HG03025 (cell line): ENCODE results near the gene TNS3.

Experiments used
- ATAC-seq: cut with Tn5 transposase; IDR thresholded peaks from one replicate; pipeline ENCODE4 v1.9.1; 2021; ENCODE audit warnings: mild to moderate bottlenecking, moderate library complexity; ENCODE audit not compliant: unreplicated experiment, low FRiP score

Gene TNS3

DNA sequence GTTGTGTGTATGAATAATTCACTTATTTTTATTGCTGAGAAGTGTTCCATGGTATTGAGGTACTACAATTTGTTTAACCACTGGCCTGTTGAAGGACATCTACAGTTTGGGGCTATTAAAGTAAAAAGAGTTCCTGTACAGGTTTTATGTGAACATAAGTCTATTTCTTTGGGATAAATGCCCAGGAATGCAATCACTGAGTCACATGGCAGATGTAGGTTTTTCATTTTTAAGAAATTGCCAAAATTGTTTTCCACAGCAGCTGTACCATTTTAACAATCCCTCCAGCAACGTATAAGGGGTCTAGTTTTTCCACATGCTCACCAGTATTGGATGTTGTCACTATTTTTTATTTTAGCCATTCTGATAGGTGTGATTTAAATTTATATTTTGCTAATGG is 243.9 kb downstream of the TNS3 start:
- ATAC-seq = no peak

DNA sequence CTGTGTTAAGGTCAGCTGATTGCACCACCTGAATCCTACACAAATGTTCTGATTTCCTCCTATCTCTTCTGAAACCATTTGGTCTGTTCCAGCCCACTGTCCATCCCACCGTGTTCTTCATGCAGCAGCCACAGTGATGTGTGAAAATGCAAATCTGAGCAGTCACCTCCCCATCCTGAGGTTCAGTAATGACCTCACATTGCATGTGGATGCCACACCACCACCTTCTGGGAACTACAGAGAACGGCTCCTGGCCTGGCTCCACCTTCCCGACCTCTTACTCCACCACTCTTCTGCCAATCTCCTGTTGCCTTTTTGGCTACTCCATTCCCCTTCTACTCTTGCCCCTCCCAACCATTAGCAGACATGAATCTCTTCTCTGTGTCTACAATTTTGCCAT is 244.4 kb downstream of the TNS3 start:
- ATAC-seq = no peak

DNA sequence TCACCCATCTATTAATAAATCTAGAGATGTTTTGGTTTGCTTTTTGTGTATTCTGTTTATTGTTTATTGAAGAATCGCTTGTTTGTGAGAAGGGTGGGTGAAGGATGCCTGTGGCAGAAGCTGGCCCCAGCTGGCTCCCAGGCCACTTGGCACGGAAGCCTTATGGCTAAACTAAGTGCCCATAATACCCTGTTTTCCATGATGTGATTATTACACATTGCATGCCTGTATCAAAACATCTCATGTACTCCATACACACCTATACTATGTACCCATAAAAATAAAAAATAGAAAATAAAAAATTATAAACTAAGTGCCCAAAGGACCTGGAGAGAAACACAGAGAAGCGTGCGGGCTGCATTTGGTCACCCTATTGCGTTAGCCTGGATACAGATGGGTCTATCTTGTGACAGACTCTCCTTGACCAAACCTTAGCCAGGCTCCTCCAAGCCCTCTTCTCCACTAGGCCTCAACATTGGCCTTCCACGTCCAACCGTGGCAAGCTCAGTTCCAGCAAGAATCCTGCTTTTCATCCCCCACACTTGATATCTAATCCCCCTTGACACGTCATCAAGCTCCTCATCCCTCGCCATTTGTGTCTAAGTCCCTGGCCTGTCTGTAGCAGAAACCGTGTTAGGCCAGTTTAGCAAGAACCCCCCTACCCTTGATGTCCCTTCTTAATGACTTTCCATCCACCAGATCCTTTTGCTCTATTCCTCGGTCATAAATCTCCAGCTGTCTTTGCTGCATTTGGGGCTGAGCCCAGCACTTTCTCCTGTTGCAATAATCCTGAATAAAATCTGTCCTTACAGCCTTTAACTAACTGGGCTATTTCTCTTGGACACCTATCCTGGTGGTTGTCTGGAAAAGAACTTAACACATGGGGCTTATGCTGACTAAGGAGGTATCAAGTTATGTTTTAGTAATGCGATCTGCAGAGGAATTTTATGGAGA is 245.2 kb downstream of the TNS3 start:
- ATAC-seq = no peak

DNA sequence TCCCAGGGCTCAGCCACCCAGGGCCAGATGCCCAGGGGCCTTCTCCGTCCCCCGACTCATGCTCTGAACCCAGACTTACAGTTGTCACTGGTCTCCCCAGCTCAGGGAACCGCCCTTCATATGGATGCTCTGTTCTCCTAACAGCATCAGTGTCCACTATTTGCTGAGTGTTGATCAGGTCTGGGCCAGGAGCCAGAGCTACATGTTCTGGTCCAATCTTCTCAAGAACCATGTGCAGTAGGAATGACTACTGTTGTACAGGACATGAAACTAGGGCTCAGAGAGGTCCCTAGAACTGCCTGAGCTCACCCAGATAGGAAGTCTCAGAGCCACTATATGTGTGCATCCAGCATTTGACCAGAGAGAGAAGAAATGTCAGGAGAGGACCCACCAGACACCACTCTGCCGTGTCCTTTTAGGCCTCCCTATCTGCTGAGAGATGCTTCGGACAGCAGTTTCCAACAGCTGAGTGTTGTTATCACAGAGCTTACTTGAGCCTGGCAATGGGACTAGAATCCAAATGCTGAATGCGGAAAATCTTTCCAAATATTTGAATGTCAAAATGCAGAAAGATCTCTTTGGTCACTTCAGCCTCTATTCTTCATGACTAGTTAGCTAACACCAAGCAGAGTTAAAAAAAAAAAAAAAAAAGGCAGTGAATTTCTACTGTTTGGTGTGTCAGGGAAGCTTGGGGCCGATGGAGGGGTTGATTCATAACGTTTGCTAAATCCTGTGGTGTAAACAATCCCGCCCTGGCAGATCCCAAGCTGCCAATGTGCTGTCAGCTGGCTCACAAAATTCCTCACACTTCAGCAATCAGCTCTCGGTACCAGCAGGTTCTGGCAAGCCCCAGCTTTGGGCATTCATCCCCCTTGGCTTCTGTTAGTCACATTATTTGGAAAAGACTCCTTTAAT is 246.1 kb downstream of the TNS3 start:
- ATAC-seq = no peak

DNA sequence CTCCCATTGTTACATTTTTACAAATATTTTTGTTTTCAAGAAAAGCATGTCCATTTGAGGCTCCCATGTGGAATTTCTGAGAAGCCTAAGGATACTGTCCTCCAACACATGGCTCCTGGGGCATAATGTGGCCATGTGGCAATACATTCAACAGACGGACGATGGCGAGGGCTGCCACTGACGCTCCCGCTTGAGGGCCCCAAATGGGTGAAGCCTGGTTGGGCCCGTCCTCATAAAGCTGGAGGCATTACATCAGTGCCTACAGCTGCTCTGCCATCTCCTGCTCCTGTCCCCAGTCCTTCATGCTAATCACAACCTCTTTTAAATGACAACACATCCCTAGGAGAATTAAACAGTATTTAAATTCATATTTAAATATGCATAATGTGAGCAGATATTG is 246.8 kb downstream of the TNS3 start:
- no peak for ATAC-seq

DNA sequence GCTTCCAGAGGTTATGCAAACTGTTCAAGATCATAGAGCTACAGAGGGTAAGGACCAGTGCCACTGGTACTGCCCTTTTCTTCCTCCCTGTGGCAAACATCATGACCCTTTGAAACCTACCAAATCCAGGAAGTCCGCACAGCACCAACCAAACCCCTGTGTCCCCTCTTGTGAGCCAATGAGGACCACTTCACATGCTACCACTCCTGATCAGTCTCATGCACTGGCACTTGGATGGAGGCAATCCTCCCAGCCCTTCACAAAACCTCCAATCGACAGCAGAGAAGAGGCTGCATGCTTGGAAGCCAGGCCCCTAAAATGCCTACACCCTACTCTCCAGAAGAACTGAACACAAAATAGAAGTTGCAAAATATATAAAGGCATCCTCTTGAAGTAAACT is 248.0 kb downstream of the TNS3 start:
- no peak for ATAC-seq

DNA sequence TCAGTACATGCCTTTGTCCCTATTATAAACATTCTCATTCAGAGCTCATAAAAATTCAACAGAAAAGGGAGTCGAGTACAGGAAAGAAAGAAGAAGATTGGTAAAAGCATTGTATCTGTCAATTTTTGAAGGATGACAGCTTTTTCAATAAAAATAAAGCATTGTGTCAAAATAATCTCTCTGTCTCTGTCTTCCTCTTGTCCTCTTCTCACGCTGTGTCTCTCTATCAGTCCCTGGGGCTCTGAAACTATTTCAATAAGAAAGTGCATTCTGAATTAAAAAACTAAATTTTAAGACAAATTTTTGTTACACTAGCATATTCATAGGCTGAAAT is 248.4 kb downstream of the TNS3 start:
- no peak for ATAC-seq

DNA sequence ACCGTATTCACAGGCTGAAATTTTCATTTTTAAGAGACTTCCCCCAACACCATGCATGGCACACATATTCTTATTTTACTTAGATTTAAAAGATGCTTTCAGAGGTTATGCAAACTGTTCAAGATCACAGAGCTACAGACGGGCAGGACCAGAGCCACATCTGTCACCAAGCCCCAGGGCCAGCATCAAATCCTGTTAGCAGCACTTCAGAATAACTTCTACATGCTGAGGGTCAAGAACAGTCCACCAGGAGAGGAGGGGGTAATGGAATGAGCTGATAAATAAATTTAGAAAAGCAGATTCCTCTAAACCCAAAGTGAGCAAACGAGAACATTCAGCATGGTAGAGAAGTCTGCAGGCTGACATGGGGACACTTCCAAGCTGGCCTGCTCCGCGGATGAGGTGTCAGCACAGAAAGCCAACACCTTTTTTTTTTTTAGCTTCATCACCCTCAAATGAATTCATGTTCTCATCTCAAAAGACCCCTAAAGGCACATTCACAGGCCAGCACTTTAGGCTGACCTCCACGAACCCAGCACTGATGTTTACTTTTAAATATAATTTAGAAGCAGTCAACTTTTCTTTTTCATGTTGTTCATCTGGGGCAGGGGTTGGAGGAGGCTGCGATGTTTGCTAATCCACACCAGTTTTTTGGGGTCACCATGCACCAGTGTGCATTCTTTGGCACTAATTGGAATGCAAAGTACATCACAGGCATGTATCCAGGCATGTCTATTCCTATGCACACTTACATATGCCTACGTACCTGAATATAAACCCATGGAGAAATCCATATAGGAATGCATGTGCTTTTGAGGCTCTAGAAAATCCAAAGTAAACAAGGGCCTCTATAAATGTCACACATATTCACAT is 249.0 kb downstream of the TNS3 start:
- ATAC-seq = no peak

DNA sequence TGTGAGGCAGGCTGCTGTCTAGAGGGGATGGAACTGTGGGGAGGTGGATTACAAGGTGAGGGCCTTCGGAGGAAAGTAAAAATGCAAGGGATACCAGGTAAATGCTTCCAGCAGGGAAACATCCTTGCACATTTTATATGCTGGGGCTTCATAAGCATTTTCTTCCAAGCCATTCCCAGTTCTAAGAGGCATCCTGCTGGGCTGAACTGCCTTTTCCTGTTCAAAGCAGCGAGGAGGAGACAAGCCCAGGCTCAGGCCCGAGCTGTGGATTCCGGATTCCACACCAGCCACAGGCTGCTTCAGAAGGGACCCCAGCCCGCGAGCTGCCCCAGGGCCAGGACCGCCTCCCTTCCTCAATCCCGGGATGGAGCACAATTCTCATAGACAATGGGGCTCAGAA is 249.7 kb downstream of the TNS3 start:
- no peak for ATAC-seq

DNA sequence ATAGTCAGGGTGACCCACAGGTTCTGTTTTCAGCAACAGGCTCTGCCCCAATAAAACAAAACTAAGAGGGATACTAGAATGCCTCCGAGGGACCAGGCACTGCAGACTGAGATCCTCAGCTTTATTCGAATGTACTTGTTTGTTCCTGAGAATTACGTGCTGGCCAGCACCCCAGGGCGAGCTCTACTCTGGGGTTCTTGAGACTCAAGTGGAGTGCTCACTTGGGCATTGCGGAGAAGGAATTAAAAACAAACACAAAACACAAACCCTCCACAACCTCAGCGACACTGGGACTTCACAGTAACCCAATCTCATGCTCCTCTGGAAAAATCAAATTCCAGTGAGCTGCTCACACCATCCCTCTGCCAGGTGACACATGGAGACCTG is 250.7 kb downstream of the TNS3 start:
- no peak for ATAC-seq

DNA sequence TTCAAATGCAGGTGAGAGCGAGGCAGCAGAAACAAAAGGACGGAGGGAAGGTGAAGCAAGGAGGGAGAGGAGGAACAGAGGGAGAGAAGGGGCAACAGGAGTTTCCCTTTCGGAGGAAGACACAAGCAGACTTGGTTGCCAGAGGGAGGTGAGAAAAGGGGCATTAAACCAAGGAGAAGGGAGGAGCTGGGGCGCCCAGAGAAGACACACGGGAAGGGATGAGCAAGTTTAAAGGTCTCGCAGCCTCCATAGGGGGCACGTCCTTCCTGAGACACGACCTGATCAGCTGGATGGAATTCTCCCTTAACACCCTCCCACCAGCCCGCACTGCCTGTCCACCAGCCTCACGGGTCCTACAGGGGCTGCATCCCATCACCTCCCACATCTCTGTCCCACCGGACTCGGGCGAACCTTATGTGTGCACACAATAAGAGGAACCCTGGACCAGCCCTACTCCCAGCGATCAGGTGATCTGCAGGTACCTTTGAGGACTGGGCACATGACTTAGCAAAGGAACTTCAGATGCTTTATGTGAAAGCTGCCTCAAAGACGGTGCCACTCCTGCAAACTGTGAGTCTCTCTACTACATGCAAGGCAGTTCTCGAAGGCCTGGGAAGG is 251.2 kb downstream of the TNS3 start:
- ATAC-seq = no peak

DNA sequence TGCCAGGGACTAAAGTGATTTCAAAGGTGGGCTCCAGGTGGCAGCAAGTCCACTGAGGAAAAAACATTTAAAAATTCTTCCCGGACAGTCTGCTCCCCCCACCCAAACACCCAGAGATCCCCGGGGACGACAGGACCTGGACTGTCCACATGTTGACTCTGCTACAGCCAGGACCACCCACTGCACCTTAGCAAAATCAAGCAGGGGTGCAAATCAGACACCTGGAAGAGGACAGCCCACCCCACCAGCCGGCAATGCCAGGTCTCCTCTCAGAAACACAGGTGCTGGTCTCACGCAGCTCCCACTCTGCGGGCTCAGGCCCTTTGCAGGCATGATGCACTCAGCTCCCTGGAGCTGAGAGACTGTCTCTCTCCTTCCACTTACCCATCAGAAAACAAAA is 251.9 kb downstream of the TNS3 start:
- ATAC-seq = no peak

DNA sequence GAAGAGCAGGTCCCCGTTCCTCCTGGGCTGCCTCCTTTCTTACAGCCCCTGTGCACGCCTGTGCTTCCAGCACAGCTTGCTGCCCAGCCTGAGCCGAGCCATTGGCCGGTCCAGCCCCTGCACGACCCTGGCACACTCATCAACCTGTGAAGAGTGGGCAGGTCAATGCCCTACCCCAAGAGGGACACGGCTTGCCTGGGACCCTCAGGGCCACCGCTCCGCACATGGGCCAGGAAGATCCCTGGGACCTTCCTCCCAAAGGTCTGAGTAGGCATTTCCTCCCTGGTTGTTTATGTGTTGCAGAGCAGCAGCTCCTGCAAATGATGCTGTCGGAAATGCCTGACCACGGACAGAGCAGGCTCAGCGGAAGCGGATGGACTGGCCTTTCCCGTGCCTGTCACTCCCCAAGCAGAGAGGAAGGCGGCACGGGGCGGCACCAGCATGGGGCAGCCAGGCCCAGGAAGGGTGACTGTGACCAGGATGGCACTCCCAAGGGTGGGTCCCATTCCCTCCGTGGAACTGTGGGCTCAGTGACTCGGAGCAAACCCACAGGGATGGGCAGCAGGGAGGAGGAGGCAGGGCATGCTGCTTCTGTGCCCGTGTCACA is 252.5 kb downstream of the TNS3 start:
- no peak for ATAC-seq

DNA sequence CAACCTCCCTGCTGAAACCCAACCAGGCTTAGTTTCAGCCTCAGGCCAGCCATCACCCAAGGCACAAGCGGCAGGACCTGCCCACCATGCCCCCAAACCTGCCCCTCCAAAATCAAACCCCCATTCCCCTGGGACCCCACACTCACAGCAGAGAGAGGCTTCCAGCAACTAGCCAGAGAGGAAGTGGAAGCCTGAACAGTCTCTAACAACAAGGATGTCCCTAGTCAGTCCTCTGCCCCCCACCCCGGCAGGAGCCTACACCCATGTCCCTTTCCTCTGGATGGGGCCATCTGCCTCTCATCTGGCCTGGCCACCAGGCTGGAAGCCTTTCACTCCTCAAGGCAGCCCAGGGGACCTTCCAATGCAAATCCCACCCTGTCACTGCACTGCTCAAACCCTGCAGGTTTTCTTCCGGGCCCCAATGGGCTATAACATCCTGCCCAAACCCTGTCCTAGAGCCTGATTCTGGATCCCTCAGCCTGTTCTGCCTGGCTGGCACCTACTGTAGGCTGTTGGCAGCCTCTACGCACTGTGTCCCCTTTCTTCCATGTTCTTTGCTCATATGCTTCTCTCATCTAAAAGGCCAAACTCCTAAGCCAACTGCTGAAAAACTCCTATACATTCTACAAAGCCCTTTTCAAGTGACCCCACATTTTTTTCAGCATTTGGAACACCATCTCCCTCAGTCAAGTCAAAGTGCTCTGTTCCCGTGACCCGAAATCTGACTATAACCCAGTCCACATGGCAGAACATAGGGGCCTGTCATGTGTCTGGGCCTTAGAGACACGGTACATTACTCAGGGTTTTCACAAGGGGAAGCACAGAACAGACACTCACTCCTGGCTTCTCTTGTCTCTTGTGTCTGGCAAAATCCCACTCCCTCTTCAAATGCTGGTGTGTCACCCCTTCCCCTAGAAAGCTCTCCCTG is 253.3 kb downstream of the TNS3 start:
- ATAC-seq = no peak

DNA sequence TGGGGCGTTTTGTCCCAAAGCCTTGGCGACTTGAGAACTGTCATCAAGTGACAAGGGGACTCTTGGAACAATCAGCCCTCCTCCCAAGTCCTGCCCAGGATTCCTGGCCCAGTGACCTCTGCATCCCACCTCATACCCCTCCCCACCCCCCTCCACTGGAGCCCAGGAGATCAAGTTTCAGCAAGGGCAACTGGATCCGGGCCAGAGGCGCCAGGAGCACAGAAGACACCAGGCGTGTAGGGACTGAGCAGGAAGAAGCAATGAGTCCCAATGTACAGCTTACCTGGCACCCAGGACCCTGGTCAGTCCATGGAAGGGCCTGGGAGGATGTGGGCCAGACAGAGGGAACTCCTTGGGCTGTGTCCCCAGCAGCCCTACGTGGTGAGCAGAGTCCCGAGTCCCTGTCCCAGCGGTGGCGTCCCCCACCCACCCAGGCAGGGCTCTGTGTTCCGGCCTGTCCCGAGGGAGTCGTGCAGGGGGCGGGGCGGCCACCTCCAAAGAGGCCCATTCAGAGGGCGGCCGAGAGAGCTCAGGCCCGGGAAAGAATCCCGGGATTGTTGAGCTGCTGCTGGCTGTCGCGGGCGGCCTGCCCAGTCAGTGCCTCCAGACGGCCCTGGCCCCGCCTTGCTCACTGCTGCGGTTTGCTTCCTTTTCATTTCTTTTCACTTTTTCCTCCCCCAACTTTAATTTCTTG is 254.1 kb downstream of the TNS3 start:
- ATAC-seq = no peak

DNA sequence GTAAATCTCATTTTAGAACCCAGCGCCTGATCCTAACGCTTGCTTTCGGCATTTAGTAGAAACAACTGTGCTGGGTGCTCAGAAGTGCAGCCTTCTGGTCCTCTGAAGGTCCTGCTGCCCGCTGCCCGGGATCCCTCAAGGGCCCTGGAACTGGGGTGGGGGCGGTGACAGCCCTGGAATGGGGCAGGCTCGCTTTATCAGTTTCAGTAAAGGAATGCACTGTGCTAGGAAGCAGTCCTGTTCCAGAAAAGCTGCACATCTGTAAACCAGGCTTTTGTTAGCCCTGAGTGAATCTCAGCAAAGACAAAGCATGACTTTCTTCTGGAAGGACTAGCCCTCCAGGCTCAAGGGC is 254.6 kb downstream of the TNS3 start:
- no peak for ATAC-seq

DNA sequence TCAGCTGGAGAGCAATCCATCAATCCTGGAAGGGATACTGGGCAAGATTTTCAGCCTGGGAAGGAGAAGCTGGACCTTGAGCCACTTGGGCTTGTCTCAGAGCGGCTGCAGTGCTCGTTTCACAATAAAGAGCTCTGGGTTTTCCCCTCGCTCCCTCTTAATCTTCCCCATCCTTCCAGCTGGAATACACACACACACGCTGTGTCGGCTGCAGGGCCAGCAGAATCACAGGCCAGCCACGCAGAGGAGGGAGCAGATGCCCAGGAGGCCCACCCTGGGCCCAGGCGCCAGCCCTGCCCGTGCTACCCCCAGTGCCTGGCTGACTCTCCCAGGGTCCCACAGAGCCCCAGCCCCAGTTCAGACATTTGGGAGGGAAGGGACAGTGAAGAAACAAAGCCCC is 255.1 kb downstream of the TNS3 start:
- no peak for ATAC-seq

DNA sequence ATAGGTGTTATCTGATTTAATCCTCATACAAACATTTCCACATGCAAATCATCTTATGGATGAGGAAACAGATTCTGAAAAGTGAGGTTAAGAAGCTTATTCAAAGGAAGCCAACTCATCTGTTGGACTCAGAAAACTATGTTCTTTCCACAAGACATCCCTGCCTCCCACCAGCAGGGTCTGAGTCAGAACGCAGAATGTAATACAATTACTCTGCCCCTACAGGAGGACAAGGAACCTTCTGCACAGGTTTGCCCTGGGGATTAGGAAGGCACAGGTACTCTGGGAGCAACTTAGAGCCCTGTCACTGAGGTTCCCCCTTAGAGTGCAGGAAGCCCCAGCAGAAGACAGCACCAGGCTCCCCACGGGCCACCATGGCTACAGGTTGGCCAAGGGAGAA is 255.7 kb downstream of the TNS3 start:
- ATAC-seq = no peak
